GM21423 (cell line): ENCODE measurements around the gene USP40.
A peak's percentile ranks its signal among the peaks of the same experiment; 100 is the strongest.

ENCODE experiments used
- ATAC-seq: cut with Tn5 transposase; IDR thresholded peaks from one replicate; pipeline ENCODE4 v1.9.1; 2021; ENCODE audit warnings: mild to moderate bottlenecking, moderate library complexity; ENCODE audit not compliant: unreplicated experiment

Gene USP40

GRCh38 chr2:233501198-233502076 lies 65.1 kb downstream of the USP40 start:
- ATAC-seq, result peak; percentile 58

- ATAC-seq, result no peak
Measured at GRCh38 chr2:233499928-233500327, 66.7 kb downstream of the USP40 start.

DNA sequence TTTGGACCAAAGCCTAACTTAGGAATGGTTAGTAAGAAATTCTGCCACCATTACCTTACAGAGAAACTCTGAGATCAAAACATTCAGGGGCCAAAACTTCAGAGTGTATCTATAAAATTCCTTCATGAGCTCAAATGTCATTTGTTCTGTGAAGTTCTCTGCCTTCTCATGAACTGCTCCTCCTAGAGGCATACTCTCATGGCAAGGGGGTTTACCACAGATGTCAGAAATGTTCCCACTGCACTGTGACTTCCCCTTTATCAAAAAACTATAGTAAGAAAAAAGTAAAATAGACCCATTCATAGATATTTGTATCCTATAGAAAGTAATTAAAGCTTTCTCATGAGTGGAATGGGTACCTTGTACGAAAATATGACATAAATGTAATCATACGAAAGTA lies 68.5 kb downstream of the USP40 start:
- no peak for ATAC-seq

DNA sequence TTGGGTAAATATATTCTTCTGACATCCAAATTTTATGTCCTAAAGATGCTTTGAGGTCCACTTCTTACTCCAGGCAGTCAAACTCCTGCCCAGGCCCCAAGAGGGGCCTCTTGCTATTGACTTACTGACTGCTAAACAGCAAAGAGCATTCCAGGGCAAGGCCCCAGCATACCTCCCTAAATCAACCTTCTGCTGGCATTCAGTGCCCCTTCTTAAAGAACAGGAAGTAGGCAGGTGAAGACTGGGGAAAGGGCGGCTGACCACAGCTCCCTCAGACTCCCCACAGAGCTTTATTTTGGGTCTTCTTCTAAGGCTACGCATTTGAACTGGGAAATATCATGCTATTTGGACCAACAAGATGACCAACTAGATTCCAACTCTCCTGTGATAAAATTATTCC lies 68.9 kb downstream of the USP40 start:
- no peak for ATAC-seq

- ATAC-seq, result no peak
Measured at GRCh38 chr2:233495503-233496496, 70.8 kb downstream of the USP40 start.

- ATAC-seq, result no peak
Measured at GRCh38 chr2:233492751-233493150, 73.8 kb downstream of the USP40 start.

GRCh38 chr2:233492078-233492477 lies 74.5 kb downstream of the USP40 start:
- no peak for ATAC-seq

DNA sequence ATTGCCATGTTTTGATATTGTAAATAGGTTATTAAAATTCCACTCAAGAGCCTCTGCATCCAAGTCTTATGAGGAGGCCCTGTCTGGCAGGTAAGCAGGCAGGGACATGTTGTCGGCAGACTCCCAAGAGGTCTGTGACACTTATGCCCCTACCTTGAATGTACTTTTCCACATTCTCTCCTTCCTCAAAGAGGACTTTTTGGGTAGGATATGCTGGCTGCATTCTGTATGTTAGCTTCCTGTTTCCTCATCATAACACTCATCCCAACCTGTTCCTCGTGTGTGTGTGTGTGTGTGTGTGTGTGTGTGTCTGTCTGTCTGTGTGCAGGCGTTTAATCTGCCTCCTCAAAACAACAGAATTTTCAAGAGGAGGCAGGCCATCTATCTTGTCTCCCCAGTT lies 75.3 kb downstream of the USP40 start:
- ATAC-seq, result no peak

DNA sequence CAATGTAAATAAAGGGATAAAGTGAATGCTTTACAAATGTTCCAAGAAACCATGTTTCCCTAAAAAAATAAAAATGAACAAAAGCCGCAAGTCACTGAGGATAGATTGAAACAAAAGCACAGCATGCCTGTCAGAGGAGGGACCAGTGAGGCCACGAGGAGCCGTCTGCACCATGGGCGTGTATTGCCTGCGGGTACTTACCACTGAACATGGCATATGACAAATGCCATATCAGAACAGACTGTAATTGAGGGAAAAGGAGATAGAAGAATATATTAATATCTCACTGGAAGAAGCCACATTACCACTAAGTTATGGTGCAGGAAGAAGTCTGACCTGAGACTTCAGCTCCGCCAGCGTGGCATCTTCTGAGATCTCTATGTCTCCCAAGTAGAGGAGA lies 75.8 kb downstream of the USP40 start:
- ATAC-seq, result no peak

DNA sequence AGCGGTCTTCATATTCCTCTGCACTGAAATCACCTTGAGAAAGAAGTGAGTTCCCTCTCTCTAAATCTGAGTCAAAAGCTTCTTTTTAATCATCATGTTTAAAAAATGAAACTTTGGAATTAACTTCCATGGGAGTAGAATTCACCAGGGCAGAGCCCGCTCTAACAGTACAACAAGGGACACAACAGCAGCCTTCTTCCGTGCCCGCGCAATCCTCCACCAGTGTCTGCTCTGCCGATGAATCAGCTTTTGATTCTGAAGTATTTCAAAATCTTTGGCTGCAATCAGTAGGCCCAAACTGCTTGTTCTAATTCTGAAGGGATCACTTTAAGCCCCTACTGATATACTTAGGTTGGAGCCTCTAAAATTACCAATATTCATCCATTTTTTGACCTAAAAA lies 76.9 kb downstream of the USP40 start:
- ATAC-seq, result no peak

DNA sequence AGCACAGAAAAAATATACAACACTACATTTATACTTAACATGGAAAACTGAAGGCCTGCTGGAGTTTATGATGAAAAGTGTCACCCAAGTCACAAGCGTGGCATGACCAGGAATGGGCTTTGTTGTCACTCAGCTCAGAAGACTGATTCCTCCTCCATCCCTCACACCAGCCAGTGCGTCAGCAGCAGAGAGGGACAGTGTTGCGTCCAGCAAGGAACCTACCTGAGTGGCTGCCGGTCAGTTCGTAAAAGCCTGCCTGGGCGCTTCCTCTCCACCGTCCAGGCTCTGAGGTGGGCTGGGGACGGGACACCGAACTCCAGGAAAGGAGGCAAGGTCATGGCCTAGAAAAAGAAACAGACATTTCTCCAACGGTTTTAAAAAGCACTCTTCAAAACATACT lies 77.4 kb downstream of the USP40 start:
- ATAC-seq, result no peak

GRCh38 chr2:233487748-233488345 lies 78.7 kb downstream of the USP40 start:
- ATAC-seq, result no peak

DNA sequence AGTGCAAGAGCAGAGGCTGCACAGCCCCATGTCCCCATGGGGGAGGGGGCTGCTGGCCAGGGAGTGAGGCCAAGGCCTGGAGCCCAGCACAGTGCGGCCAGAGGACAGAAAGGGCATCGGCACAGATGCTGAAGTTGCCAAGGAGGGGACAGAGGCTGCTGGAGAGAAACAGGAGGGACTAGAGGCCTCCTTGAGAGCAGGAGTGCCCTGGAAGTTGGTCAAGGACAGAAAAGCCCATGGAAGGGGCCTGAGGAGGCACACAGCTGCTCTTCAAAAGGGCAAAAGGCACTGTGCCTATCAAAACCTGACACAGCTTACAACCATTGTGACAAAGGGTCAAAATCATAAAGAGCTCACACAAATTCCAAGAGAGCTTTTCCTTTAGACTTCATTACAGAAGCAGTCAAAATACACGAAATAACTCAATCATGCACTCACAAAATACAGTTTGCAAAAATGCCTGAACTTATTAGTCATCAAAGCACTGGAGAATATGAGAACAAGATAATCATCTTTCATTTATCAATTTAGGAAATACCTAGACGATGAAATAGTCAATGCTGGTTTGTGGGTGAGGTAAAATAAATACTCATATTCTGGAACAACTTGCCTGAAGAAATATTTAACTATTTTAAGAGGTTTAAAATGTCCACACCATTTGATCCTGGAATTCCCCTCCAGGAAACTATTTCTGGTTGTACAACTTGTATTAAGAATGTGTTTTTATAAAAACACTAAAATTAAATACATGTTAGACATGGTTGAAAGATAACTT lies 79.6 kb downstream of the USP40 start:
- no peak for ATAC-seq

GRCh38 chr2:233486357-233486756 lies 80.2 kb downstream of the USP40 start:
- no peak for ATAC-seq

DNA sequence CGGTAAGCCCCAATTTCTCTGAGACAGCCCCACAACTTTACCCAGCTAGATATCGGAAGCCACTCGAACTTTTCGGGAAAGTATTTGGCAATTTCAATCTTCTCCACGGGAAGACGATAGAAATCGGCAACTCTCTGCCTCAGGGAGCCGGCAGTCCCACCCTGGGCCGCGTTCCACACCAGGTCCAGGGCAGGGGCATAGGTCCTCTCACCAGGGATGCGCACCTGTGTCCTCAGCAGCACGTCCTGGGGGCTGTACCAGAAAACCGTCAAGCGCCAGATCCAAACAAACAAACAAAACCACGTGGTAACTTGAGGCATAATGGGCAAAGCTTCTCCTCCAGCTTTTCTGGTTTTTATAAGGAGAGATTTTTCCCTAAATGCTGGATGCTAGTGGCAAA lies 80.9 kb downstream of the USP40 start:
- ATAC-seq, result no peak

GRCh38 chr2:233482616-233483015 lies 84.0 kb downstream of the USP40 start:
- no peak for ATAC-seq

DNA sequence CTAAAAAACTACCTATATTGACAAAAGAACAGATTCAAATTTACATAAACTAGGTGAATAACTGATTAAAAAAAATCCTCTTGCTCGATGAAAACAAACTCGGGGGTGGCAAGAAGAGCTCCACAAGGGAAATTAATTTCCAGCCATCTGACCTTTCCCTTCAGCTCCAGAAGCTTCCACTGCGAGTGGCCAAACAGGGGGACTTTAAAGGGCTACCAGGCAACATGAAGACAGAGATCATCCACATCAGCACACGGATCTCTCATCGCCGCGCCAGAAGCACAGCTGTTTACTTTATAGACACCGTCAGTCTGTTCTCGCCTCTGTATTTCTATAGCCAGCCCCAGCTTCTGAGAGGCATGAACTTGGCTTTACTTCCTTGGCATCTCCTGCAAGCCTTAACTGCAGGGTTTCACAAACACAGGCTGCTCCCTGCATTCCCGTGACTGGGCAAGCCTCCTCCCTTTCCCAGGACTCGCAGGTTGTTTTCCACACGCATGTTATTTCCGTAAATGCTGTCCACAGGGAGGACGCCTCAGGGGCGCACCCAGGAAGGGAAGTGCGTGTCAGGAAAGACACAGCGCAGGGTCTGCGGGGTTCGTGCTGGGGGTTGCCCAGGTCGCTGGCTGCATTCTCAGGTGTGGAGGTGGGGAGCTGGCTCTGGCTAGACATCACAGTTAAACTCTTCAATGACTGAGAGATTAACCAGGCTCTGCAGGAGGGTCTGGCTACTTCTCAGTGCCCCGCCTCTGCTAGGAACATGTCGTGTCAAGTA lies 85.0 kb downstream of the USP40 start:
- ATAC-seq, result no peak

DNA sequence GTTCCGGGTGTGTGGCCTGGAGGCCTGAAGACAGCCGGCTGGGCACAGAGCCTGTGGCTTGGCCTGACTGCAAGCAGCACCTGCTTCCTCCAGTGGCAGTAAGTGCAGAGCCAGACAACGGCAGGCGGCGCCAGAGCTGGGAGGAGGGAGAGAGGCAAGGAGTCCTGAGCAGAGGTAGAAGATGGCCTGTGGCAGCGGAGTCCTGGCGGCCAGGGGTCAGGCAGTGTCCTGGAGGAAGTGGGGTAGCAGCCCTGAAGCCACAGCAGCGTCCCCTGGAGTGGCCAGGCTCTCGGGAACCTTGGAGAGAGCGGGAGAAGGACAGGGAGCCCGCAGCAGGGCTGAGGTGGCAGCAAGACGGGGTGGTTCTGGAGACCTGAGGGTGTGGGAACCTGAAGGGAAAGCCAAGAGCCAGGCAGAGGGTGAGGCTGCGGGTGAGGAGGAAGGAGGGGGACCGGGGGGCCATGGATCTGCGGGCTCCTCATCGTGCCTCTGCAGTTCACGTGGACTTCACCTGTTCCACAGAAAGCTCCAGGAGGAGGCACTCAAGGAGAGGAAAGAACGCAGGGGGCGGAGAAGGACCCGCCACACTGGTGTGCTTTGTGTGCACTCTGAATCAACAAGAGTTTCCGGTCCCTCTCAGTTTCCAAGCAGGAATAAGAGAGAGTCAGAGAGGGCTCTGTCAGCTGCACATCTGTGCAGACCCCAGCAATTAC lies 85.9 kb downstream of the USP40 start:
- ATAC-seq, result no peak
